ENCODE measurements around the gene ATP6V1B1. TPM values are rescaled to one million over a fixed set of nuclear protein-coding genes. Genes with fewer than 3 reads are reported as not detected.

Gene ATP6V1B1
- total RNA-seq, 1 donor from 2014 or later = 4.6 TPM

DNA sequence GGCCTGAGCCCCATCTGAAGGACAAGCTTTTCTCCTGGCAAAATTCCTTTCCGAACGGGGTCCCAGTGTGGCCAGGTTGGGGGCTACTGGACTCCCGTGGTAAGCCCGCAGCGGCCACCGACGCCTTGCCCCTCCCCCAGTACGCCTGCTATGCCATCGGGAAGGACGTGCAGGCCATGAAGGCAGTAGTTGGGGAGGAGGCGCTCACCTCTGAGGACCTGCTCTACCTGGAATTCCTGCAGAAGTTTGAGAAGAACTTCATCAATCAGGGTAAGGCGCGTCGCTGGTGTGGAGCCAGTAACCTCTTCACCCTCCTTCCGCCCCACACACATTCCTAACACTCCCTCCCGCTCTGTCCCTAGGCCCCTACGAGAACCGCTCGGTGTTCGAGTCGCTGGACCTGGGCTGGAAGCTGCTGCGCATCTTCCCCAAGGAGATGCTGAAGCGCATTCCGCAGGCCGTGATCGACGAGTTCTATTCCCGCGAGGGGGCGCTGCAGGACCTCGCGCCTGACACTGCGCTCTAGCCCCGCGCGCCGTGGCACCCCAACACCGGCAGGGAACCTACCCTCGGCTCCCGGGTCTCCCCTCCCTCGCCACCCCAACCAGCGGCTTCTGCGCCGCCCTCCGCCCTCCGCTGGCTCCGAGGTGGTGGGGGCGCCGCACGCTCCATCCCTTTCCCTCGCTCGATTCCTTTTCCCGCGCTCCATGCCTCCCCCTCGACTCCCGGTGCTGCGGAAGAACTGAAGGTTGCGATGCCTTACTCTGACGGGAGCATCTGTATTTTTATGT, 29.1 kb downstream of the ATP6V1B1 start:
- Mint-ChIP-seq H3K27me3 (ENCODE audit: low read depth) (peaks cover 72% of the 10 kb centered on the region), H3K36me3 (ENCODE audit: low read depth) (no peaks in the 10 kb centered on the region), H3K27ac (ENCODE audit: unreplicated experiment) (no peak overlapping the region), H3K9me3 (no peaks in the 10 kb centered on the region), H3K4me3 (peak overlapping the region; percentile 61), H3K4me1 (peaks cover 7% of the 10 kb centered on the region)
- TF ChIP-seq CTCF (conservative IDR thresholded peaks at IDR 0.05) = peak; percentile 86
- DNase-seq (ENCODE audit: low read depth, low spot score) = peak; percentile 76

- H3K27me3 Mint-ChIP-seq (ENCODE audit: low read depth) = peaks cover 80% of the 10 kb centered on the region
- DNase-seq (ENCODE audit: low read depth, low spot score) = no peak
- peak overlapping the region; percentile 61 for H3K4me3 Mint-ChIP-seq
- no peaks in the 10 kb centered on the region for H3K36me3 Mint-ChIP-seq (ENCODE audit: low read depth)
- peaks cover 7% of the 10 kb centered on the region for H3K4me1 Mint-ChIP-seq
- no peak for TF ChIP-seq CTCF (conservative IDR thresholded peaks at IDR 0.05)
- H3K9me3 Mint-ChIP-seq = no peaks in the 10 kb centered on the region
- H3K27ac Mint-ChIP-seq (ENCODE audit: unreplicated experiment) = no peak overlapping the region
Observed at GRCh38 chr2:70965506-70965905, 29.8 kb downstream of the ATP6V1B1 start.

- H3K27me3 Mint-ChIP-seq (ENCODE audit: low read depth) = peaks cover 83% of the 10 kb centered on the region
Observed at GRCh38 chr2:70966681-70967080, 31.0 kb downstream of the ATP6V1B1 start.

GRCh38 chr2:70967189-70967588, 31.5 kb downstream of the ATP6V1B1 start:
- H3K4me3 Mint-ChIP-seq = no peak overlapping the region
- peaks cover 7% of the 10 kb centered on the region for H3K4me1 Mint-ChIP-seq
- no peaks in the 10 kb centered on the region for H3K9me3 Mint-ChIP-seq
- TF ChIP-seq CTCF (conservative IDR thresholded peaks at IDR 0.05) = no peak
- H3K36me3 Mint-ChIP-seq (ENCODE audit: low read depth) = peaks cover 2% of the 10 kb centered on the region
- no peak overlapping the region for H3K27ac Mint-ChIP-seq (ENCODE audit: unreplicated experiment)
- no peak for DNase-seq (ENCODE audit: low read depth, low spot score)
- H3K27me3 Mint-ChIP-seq (ENCODE audit: low read depth) = peaks cover 86% of the 10 kb centered on the region

More at GRCh38 chr2:70966681-70967080, 31.0 kb downstream of the ATP6V1B1 start:
- Mint-ChIP-seq H3K27ac (ENCODE audit: unreplicated experiment) (no peak overlapping the region), H3K9me3 (no peaks in the 10 kb centered on the region), H3K36me3 (ENCODE audit: low read depth) (peaks cover 1% of the 10 kb centered on the region), H3K4me1 (peaks cover 7% of the 10 kb centered on the region), H3K4me3 (no peak overlapping the region)
- no peak for DNase-seq (ENCODE audit: low read depth, low spot score)
- TF ChIP-seq CTCF (conservative IDR thresholded peaks at IDR 0.05) = no peak

DNA sequence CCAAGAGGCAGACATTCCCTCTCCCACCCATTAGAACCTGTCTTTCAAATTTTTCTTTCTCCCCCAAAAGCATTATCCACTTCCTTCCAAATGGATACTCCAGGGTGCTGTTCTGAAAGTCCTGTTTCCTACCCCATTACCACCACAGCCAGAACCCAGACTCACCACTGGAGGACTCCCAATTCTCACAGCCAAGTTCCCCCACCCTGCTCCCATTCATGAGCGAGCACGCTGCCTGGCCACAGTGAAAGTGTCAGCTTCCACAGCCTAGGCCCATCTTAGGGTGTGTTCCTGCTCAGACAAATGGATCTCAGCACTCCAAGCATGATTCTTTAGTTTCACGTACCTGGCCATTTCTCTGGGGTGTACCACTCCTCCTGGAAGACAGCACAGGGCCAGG, 38.9 kb downstream of the ATP6V1B1 start:
- Mint-ChIP-seq H3K36me3 (ENCODE audit: low read depth) (peaks cover 2% of the 10 kb centered on the region), H3K27ac (ENCODE audit: unreplicated experiment) (no peak overlapping the region), H3K27me3 (ENCODE audit: low read depth) (peaks cover 24% of the 10 kb centered on the region), H3K9me3 (no peaks in the 10 kb centered on the region), H3K4me1 (peaks cover 19% of the 10 kb centered on the region), H3K4me3 (peak overlapping the region; percentile 8)
- TF ChIP-seq CTCF (conservative IDR thresholded peaks at IDR 0.05) = no peak
- no peak for DNase-seq (ENCODE audit: low read depth, low spot score)

Measured in neural crest cell (in vitro differentiated cells).